ENCODE data around the gene PTEN.

DNA sequence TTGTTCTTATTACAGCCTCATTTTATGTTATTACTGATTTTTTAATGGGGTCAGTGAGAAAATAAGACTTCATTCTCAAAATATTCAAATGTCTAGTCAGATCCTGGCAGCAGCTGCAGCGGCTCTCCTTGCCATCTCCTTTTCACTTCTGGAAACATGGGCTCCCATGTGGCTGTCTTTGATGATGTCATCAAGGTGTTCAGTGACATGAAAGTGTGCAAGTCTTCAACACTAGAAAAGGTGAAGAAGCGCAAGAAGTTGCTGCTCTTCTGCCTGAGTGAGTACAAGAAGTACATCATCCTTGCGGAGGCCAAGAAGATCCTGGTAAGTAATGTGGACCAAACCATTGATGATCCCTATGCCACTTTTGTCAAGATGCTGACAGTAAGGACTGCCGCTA lies 19.7 kb upstream of the PTEN start:
- TF ChIP-seq, protein P1, sequence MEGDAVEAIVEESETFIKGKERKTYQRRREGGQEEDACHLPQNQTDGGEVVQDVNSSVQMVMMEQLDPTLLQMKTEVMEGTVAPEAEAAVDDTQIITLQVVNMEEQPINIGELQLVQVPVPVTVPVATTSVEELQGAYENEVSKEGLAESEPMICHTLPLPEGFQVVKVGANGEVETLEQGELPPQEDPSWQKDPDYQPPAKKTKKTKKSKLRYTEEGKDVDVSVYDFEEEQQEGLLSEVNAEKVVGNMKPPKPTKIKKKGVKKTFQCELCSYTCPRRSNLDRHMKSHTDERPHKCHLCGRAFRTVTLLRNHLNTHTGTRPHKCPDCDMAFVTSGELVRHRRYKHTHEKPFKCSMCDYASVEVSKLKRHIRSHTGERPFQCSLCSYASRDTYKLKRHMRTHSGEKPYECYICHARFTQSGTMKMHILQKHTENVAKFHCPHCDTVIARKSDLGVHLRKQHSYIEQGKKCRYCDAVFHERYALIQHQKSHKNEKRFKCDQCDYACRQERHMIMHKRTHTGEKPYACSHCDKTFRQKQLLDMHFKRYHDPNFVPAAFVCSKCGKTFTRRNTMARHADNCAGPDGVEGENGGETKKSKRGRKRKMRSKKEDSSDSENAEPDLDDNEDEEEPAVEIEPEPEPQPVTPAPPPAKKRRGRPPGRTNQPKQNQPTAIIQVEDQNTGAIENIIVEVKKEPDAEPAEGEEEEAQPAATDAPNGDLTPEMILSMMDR (IDR thresholded peaks at IDR 0.05): no peak
- no peak for TF ChIP-seq EP300 (IDR thresholded peaks at IDR 0.05)
- TF ChIP-seq POLR2A (IDR thresholded peaks at IDR 0.05): no peak

Data from gastroesophageal sphincter (tissue), 3 donors.